ENCODE measurements around the gene GPR162.

DNA sequence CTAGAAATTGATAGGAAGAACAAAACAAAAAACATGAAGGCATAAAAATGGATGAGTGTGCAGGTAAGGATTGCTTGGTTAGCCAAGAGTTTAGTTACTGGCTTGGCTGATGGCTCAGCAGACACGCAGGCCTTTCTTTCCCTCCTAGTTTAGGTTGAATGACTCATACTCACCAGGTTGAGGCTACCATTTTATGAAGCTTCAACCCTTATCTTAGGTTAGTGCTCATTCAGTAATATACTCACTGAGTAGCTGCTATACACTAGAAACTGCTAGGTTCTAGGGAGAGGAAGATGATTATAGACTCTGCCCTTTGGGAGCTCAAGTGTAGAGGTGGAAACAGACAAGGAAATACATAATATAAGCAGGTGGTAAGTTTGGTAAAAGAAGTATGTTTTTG is 12.6 kb downstream of the GPR162 start:
- TF ChIP-seq CTCF (conservative IDR thresholded peaks at IDR 0.05): no peak
- TF ChIP-seq EZH2 (IDR thresholded peaks at IDR 0.05; ENCODE audit: low read depth): no peak

Measured in PC-9 (cell line).